Cardiac muscle cell (in vitro differentiated cells and primary cell): Measurements from ENCODE around the gene GRXCR1. TPM values are rescaled to one million over a fixed set of nuclear protein-coding genes. Genes with fewer than 3 reads are reported as not detected.

Source experiments
- DNase-seq, 2 donors: peaks; one replicate each; pipeline versions ENCODE4 v3.0.0 to v3.0.0-alpha.2; 2010 to 2017; ENCODE audit warnings: low read depth in 1 of 2, low spot score in 1 of 2
- H3K27ac ChIP-seq: fragments of 200-600 bp; sonication (generic); 2 replicates; pipeline ENCODE4 v1.5.1; 2016
- H3K27me3 ChIP-seq: fragments of 200-600 bp; sonication (generic); 2 replicates; pipeline ENCODE4 v1.6.0; 2016; ENCODE audit warnings: control low read depth
- H3K36me3 ChIP-seq: fragments of 200-600 bp; sonication (generic); 2 replicates; pipeline ENCODE4 v1.5.1; 2016; ENCODE audit warnings: control low read depth
- H3K4me1 ChIP-seq: fragments of 200-600 bp; sonication (generic); 2 replicates; pipeline ENCODE4 v1.8.1; 2017; ENCODE audit warnings: low read depth, mild to moderate bottlenecking, mixed run types
- H3K4me3 ChIP-seq: fragments of 200-600 bp; sonication (generic); 2 replicates; pipeline ENCODE4 v1.5.1; 2016; ENCODE audit warnings: mild to moderate bottlenecking
- H3K9me3 ChIP-seq: fragments of 200-600 bp; sonication (generic); 2 replicates; pipeline ENCODE4 v1.5.1; 2017; ENCODE audit warnings: low read depth, mild to moderate bottlenecking, control low read depth
- CTCF ChIP-seq: IDR thresholded peaks from 2 replicates; pipeline ENCODE4 v1.5.1; 2012; ENCODE audit warnings: low read depth, mild to moderate bottlenecking, low read length
- polyA plus RNA-seq: library from polyadenylated mRNA; unstranded; fragments of >200 nt; fragmentation: Nextera tagmentation; extraction: Ambion mirVana; gene quantifications from 2 replicates; pipeline ENCODE4 v1.2.1, GENCODE V29; 2016
- total RNA-seq: library from RNA; depleted of rRNA; stranded (reverse); fragments of >200 nt; gene quantifications from 2 replicates; pipeline ENCODE4 v1.2.3, GENCODE V29; 2016

GRXCR1 gene
- total and polyA plus RNA-seq, 2 experiments from 2014 or later, result not detected

GRCh38 chr4:43048570-43048969 is 156.1 kb downstream of the GRXCR1 start:
- Histone ChIP-seq H3K27ac (no peak overlapping the region), H3K36me3 (no peaks in the 10 kb centered on the region), H3K4me3 (no peak overlapping the region), H3K9me3 (no peaks in the 10 kb centered on the region), H3K27me3 (no peaks in the 10 kb centered on the region), H3K4me1 (no peaks in the 10 kb centered on the region)
- no peak for DNase-seq
- no peak for TF ChIP-seq CTCF

- no peaks in the 10 kb centered on the region for H3K4me1 ChIP-seq
- no peak for TF ChIP-seq CTCF
- no peaks in the 10 kb centered on the region for H3K9me3 ChIP-seq
- H3K4me3 ChIP-seq, result no peak overlapping the region
- H3K27me3 ChIP-seq, result no peaks in the 10 kb centered on the region
- H3K27ac ChIP-seq, result no peak overlapping the region
- DNase-seq, result no peak
- no peaks in the 10 kb centered on the region for H3K36me3 ChIP-seq
Measured at GRCh38 chr4:43049326-43049725, 156.8 kb downstream of the GRXCR1 start.

- no peaks in the 10 kb centered on the region for H3K9me3 ChIP-seq
- no peak for DNase-seq
- no peak overlapping the region for H3K27ac ChIP-seq
- TF ChIP-seq CTCF, result no peak
- H3K4me1 ChIP-seq, result no peaks in the 10 kb centered on the region
- no peaks in the 10 kb centered on the region for H3K27me3 ChIP-seq
- H3K4me3 ChIP-seq, result no peak overlapping the region
- no peaks in the 10 kb centered on the region for H3K36me3 ChIP-seq
Measured at GRCh38 chr4:43066415-43066814, 173.9 kb downstream of the GRXCR1 start.

GRCh38 chr4:43071069-43071468 is 178.6 kb downstream of the GRXCR1 start:
- no peak for DNase-seq
- no peak overlapping the region for H3K27ac ChIP-seq
- no peaks in the 10 kb centered on the region for H3K9me3 ChIP-seq
- no peak for TF ChIP-seq CTCF
- no peak overlapping the region for H3K4me3 ChIP-seq
- no peaks in the 10 kb centered on the region for H3K36me3 ChIP-seq
- H3K4me1 ChIP-seq, result no peaks in the 10 kb centered on the region
- H3K27me3 ChIP-seq, result no peaks in the 10 kb centered on the region

Other genes starting within 250 kb of the GRXCR1 start
- gene ATP8A1, start 235.6 kb upstream of the GRXCR1 start, total RNA-seq, result 21.1 and 22.7 TPM in 2 replicates
- gene ATP8A1, start 235.6 kb upstream of the GRXCR1 start, polyA plus RNA-seq, result 5.0 and 7.6 TPM in 2 replicates